ENCODE measurements around the gene LRATD1.

LRATD1 gene

DNA sequence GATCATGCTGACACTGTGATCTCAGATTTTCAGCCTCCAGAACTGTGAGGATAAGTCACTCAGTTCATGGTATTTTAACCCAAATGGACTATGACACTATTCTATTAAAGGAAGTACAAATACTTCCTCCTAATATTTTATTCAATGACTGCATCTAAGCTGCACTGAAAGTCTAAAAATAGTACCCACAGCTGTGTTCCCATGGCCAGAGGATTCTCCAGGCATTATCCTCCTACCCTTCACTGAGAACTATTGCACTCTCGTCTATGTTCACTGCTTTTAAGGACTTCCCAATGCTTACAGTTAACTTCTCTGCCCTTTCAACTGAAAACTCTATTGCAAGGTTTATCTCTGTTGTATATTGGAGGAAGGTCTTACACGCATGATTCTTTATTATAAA, 15.2 kb downstream of the LRATD1 start:
- TF ChIP-seq, protein P1, sequence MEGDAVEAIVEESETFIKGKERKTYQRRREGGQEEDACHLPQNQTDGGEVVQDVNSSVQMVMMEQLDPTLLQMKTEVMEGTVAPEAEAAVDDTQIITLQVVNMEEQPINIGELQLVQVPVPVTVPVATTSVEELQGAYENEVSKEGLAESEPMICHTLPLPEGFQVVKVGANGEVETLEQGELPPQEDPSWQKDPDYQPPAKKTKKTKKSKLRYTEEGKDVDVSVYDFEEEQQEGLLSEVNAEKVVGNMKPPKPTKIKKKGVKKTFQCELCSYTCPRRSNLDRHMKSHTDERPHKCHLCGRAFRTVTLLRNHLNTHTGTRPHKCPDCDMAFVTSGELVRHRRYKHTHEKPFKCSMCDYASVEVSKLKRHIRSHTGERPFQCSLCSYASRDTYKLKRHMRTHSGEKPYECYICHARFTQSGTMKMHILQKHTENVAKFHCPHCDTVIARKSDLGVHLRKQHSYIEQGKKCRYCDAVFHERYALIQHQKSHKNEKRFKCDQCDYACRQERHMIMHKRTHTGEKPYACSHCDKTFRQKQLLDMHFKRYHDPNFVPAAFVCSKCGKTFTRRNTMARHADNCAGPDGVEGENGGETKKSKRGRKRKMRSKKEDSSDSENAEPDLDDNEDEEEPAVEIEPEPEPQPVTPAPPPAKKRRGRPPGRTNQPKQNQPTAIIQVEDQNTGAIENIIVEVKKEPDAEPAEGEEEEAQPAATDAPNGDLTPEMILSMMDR (conservative IDR thresholded peaks at IDR 0.05) = no peak
- H3K27ac ChIP-seq = no peak overlapping the region

DNA sequence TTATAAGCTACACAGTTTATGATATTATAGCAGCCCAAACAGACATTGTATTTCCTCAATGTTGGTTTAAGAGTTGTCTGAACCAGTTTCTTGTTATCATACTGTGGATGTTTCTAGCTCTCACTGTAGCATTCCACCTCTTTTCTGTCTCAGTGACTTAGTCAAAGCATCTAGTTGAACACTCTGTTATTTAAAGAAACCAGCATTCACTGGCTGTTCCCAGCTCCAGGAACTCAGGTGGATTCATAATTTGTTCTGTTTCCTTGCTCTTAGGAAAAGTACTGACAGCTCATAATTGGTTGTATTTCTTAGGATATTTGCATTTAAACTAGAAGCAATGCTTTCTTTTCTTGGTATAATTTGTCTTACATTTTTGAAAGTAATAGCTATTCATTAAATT, 17.5 kb downstream of the LRATD1 start:
- TF ChIP-seq, protein P1 (conservative IDR thresholded peaks at IDR 0.05) = no peak
- H3K27ac ChIP-seq = no peak overlapping the region

DNA sequence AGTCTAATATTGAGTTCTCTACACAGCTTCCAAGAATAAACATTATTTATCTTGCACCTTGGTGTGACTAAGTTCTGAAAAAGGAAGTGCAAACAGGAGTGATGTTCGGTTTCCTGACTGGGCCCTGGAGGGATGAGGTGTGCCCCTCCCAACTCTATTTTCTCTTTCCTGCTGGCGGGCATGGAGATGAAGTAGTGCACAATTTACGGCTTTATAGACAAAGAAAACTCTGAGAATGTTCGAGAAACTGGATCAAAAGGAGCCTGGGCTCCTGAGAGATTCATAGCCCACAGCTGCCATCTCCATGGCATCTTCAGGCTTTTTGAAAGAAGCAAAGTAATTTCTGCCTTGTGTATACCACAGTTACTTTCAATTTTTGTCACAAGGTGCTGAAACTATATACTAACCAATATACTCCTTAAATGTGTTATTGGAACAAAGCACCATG, 22.3 kb downstream of the LRATD1 start:
- no peak overlapping the region for H3K27ac ChIP-seq
- TF ChIP-seq, protein P1 (conservative IDR thresholded peaks at IDR 0.05) = no peak

DNA sequence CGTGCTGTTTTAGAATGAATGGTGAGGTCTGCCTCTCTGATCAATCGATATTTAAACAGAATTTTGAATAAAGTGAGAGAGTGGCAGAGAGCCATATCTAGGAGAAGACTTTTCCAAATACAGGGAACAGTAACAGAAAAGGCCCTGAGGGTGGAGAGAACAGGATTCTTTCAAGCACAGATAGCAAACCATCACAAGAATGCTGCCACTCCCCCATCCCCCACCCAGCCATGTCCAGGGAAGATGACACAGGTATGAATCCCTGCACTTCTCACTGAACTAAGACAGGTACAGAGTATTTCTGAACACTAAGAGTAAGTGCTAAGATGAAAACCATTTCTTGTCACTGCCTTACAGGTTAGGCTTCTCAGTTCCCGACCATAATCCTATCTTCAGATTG, 23.6 kb downstream of the LRATD1 start:
- TF ChIP-seq, protein P1 (conservative IDR thresholded peaks at IDR 0.05) = no peak

DNA sequence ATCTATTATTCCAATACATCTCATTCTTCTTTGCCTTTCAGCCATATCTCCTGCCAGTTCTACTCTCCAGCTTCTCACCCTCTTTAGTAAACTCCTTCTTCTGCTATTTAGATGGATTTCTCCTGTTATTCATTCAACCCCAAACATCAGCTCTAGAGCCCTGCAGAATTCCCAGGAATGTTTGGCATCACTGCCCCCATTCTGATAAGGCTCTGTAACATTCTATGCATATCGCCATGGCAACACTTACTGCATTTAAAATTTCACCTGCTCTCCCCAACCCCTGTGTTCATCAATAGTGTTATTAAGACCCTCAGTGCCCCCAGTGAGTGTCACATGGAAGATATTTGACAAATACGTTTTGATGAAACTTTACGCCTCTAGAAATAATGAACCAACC, 28.6 kb downstream of the LRATD1 start:
- TF ChIP-seq, protein P1 (conservative IDR thresholded peaks at IDR 0.05) = no peak
- no peak overlapping the region for H3K27ac ChIP-seq

More for the DNA sequence above, 23.6 kb downstream of the LRATD1 start:
- H3K27ac ChIP-seq = peak overlapping the region; percentile 13; the same call in 1 of the 2 replicates

DNA sequence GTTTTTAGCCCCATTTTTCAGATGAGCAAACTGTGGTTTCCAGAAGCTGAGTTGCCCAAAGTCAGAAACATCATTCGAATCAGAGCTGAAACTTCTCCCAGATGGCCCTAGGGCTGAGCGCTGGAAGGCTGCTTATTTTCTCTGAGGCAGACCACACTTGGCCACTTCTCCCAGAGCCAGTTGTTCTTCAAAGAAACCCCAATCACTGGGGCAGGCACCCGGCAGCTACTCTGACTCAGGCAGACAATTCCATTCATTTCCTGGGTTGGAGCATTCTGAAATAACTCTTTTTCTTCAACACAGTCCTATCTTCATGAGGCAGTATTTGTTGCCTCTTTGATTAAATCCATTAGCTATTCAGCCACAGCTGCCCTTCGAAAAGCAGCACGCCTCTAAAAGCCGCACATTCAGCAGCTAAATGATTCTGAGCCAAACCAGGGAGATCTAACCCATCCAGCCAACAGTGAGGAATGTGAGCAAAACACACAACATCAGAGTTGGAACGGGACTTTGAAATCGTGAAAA, 40.9 kb downstream of the LRATD1 start:
- TF ChIP-seq, protein P1 (conservative IDR thresholded peaks at IDR 0.05) = no peak
- H3K27ac ChIP-seq = no peak overlapping the region

DNA sequence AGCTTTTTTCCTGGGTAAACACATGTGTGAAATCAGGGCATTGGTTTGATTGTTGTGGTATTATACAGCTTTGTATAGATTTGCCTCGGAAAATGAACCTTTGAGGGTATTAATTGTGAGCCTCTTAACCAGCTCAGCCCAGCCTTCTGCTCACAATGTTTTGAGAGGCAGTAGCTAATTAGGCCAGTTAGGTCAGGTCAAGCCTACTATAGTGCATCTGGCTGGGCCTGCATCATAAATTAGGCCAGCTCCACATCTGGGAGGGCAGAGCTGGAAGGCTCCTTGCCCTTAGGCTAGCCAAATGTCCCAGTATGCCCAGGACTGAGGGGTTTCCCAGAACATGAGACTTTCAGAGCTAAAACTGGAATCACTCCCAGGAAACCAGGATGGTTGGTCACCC, 43.0 kb downstream of the LRATD1 start:
- TF ChIP-seq, protein P1 (conservative IDR thresholded peaks at IDR 0.05) = no peak
- no peak overlapping the region for H3K27ac ChIP-seq
